Esophagus muscularis mucosa (tissue), 3 donors: ENCODE data around the gene TCF7.

Experiments
- EP300 ChIP-seq: sonication (generic); formaldehyde crosslinking; IDR thresholded peaks from one replicate; pipeline ENCODE4 v1.6.1; 2017; ENCODE audit warnings: antibody characterized with exemption
- POLR2AphosphoS5 ChIP-seq, 2 donors: sonication (generic); formaldehyde crosslinking; IDR thresholded peaks; one replicate each; pipeline ENCODE4 v1.6.1; 2017; ENCODE audit warnings: antibody characterized with exemption in 2 of 2

DNA sequence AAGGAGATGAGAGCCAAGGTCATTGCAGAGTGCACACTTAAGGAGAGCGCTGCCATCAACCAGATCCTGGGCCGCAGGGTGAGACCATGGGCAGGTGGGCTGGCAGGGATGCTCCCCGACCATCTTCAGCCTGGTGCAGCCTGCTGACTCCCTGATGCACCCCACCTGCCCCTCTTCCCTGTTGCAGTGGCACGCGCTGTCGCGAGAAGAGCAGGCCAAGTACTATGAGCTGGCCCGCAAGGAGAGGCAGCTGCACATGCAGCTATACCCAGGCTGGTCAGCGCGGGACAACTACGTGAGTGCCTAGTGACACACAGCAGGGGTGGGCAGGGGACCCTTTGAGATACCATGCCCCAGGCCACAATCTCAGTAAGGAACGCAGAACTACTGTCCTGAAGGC lies 28.3 kb downstream of the TCF7 start:
- no peak for TF ChIP-seq POLR2AphosphoS5 (IDR thresholded peaks at IDR 0.05)
- no peak for TF ChIP-seq EP300
